ENCODE measurements around the gene TSC22D4.
A peak's percentile ranks its signal among the peaks of the same experiment; 100 is the strongest.
"Not testable (repeated sequence)": the region's sequence is repeated elsewhere in the genome, so short reads cannot be mapped to it uniquely, and the experiment has no call there.

TSC22D4 gene

GRCh38 chr7:100504887-100505611 lies 26.0 kb upstream of the TSC22D4 start:
- no peak for TF ChIP-seq CTCF (IDR thresholded peaks at IDR 0.05; ENCODE audit: low read depth, low read length, missing control alignments)
- DNase-seq (ENCODE audit: low read depth), result no peak
- in situ Hi-C loops (cut with HindIII; ENCODE audit: low sequenced_read_pairs), result no loop called here
- H3K4me3 ChIP-seq (ENCODE audit: low read depth, low read length), result no peak overlapping the region

- DNase-seq (ENCODE audit: low read depth); H3K4me3 ChIP-seq (ENCODE audit: low read depth, low read length); in situ Hi-C loops (cut with HindIII; ENCODE audit: low sequenced_read_pairs): not testable (repeated sequence)
Measured at GRCh38 chr7:100504031-100504430, 25.0 kb upstream of the TSC22D4 start.

GRCh38 chr7:100500743-100501142 lies 21.7 kb upstream of the TSC22D4 start:
- DNase-seq (ENCODE audit: low read depth); H3K4me3 ChIP-seq (ENCODE audit: low read depth, low read length); in situ Hi-C loops (cut with HindIII; ENCODE audit: low sequenced_read_pairs): not testable (repeated sequence)

- no peak for DNase-seq (ENCODE audit: low read depth)
- TF ChIP-seq CTCF (IDR thresholded peaks at IDR 0.05; ENCODE audit: low read depth, low read length, missing control alignments), result no peak
- in situ Hi-C loops (cut with HindIII; ENCODE audit: low sequenced_read_pairs), result no loop called here
- H3K4me3 ChIP-seq (ENCODE audit: low read depth, low read length), result no peak overlapping the region
Measured at GRCh38 chr7:100496509-100496908, 17.5 kb upstream of the TSC22D4 start.

- DNase-seq (ENCODE audit: low read depth), result no peak
- in situ Hi-C loops (cut with HindIII; ENCODE audit: low sequenced_read_pairs), result no loop called here
- no peak for TF ChIP-seq CTCF (IDR thresholded peaks at IDR 0.05; ENCODE audit: low read depth, low read length, missing control alignments)
- H3K4me3 ChIP-seq (ENCODE audit: low read depth, low read length), result peak overlapping the region; percentile 7
Measured at GRCh38 chr7:100493476-100494264, 14.7 kb upstream of the TSC22D4 start.

GRCh38 chr7:100492738-100493475 lies 13.9 kb upstream of the TSC22D4 start:
- no peak overlapping the region for H3K4me3 ChIP-seq (ENCODE audit: low read depth, low read length)
- DNase-seq (ENCODE audit: low read depth), result no peak
- no peak for TF ChIP-seq CTCF (IDR thresholded peaks at IDR 0.05; ENCODE audit: low read depth, low read length, missing control alignments)
- in situ Hi-C loops (cut with HindIII; ENCODE audit: low sequenced_read_pairs), result no loop called here

GRCh38 chr7:100491192-100491578 lies 12.2 kb upstream of the TSC22D4 start:
- in situ Hi-C loops (cut with HindIII; ENCODE audit: low sequenced_read_pairs), result no loop called here
- H3K4me3 ChIP-seq (ENCODE audit: low read depth, low read length), result no peak overlapping the region
- TF ChIP-seq CTCF (IDR thresholded peaks at IDR 0.05; ENCODE audit: low read depth, low read length, missing control alignments), result no peak
- DNase-seq (ENCODE audit: low read depth), result no peak

All from astrocyte of the cerebellum (primary cell).